HCT116 (cell line): ENCODE results near the gene KRT6C. TPM values are rescaled to one million over a fixed set of nuclear protein-coding genes. Genes with fewer than 3 reads are reported as not detected.

ENCODE experiments used
- ATAC-seq: fragments of 200-7000 bp; cut with Tn5 transposase; 2 replicates; pipeline ENCODE4 v1.9.1; 2020; ENCODE audit warnings: mild to moderate bottlenecking, moderate library complexity
- BruUV-seq: library from RNA; stranded (reverse); fragments of 400-500 nt; replicated peaks from 2 replicates; lab custom pipeline; 2021; lab: Mats Ljungman, UMichigan
- CTCF ChIA-PET: fragments of 300-600 bp; sonication (Branson Sonifier 250); formaldehyde crosslinking; loops from one replicate; lab custom pipeline; 2021; ENCODE audit warnings: antibody characterized with exemption; lab: Charles Lee
- POLR2A ChIA-PET: fragments of 300-600, 350-600 bp; sonication (Branson Sonifier 250); formaldehyde crosslinking; loops from one replicate; lab custom pipeline; 2021; ENCODE audit warnings: antibody characterized with exemption; lab: Charles Lee
- RAD21 ChIA-PET, 2 experiments: fragments of 300-600 bp; sonication (Branson Sonifier 250); formaldehyde crosslinking; loops; one replicate each; lab custom pipeline; 2023; ENCODE audit warnings: low total read pairs in 2 of 2; ENCODE audit not compliant: uncharacterized antibody in 2 of 2, unreplicated experiment in 2 of 2, low non-redundant PET in 1 of 2; lab: Charles Lee
- DNase-seq: peaks from one replicate; pipeline ENCODE4 v3.0.0-alpha.2; 2010; ENCODE audit warnings: low read depth, low spot score
- H2AFZ ChIP-seq: fragments of 200-600 bp; shearing (Covaris generic), sonication (generic); 2 replicates; pipeline ENCODE4 v1.6.1; 2017; ENCODE audit warnings: low read depth, mixed run types, mixed read lengths, antibody characterized with exemption, low read length; ENCODE audit not compliant: poor library complexity, severe bottlenecking
- H3K27ac ChIP-seq: 2 replicates; pipeline ENCODE4 v1.5.1; 2012; ENCODE audit warnings: low read depth, low read length
- H3K27me3 ChIP-seq: fragments of 200-600 bp; sonication (generic); 2 replicates; pipeline ENCODE4 v1.6.1; 2016; ENCODE audit warnings: mixed run types, low read length, mixed read lengths; ENCODE audit not compliant: insufficient read depth
- H3K36me3 ChIP-seq, 2 experiments: fragments of 200-500 bp in 1 of 2; fragments of 200-600 bp in 1 of 2; sonication (Bioruptor generic) in 1 of 2; sonication (generic) in 1 of 2; 2 replicates each; pipeline versions ENCODE4 v1.5.1 to v1.6.1; 2014 to 2016; ENCODE audit warnings: low read length in 2 of 2, inconsistent platforms in 1 of 2, mixed read lengths in 1 of 2, mixed run types in 1 of 2; ENCODE audit not compliant: insufficient read depth in 2 of 2, control insufficient read depth in 1 of 2
- H3K4me1 ChIP-seq, 2 experiments: fragments of 200-600 bp in 1 of 2; sonication (generic) in 1 of 2; 2 replicates each; pipeline versions ENCODE4 v1.5.1 to v1.6.1; 2012 to 2017; ENCODE audit warnings: low read length in 2 of 2, inconsistent platforms in 1 of 2, mild to moderate bottlenecking in 1 of 2, mixed read lengths in 1 of 2, mixed run types in 1 of 2, moderate library complexity in 1 of 2; ENCODE audit not compliant: insufficient read depth in 2 of 2, control insufficient read depth in 1 of 2
- H3K4me2 ChIP-seq: fragments of 200-600 bp; sonication (generic); 2 replicates; pipeline ENCODE4 v1.6.1; 2017; ENCODE audit warnings: mixed run types, low read length, mixed read lengths
- H3K4me3 ChIP-seq, 2 experiments: fragments of 200-600 bp in 1 of 2; sonication (generic) in 1 of 2; replicated peaks in 1 of 2; 2 replicates each; pipeline ENCODE4 v1.5.1; 2011 to 2016; ENCODE audit warnings: low read length in 2 of 2, control low read depth in 1 of 2, low read depth in 1 of 2, mild to moderate bottlenecking in 1 of 2, mixed read lengths in 1 of 2, mixed run types in 1 of 2
- H3K79me2 ChIP-seq: fragments of 200-600 bp; sonication (generic); 2 replicates; pipeline ENCODE4 v1.6.1; 2017; ENCODE audit warnings: mild to moderate bottlenecking, mixed run types, low read length, moderate library complexity, mixed read lengths; ENCODE audit not compliant: insufficient read depth
- H3K9ac ChIP-seq: fragments of 200-600 bp; sonication (generic); 2 replicates; pipeline ENCODE4 v1.6.1; 2016; ENCODE audit warnings: low read length, mixed read lengths
- H3K9me2 ChIP-seq: fragments of 200-600 bp; sonication (generic), shearing (Covaris generic); 2 replicates; pipeline ENCODE4 v1.6.1; 2017; ENCODE audit warnings: mixed run types, mild to moderate bottlenecking, moderate library complexity; ENCODE audit not compliant: insufficient read depth
- H3K9me3 ChIP-seq, 2 experiments: fragments of 200-500 bp in 1 of 2; fragments of 200-600 bp in 1 of 2; sonication (Bioruptor generic) in 1 of 2; sonication (generic) in 1 of 2; 2 replicates each; pipeline ENCODE4 v1.6.1; 2014 to 2017; ENCODE audit warnings: low read length in 2 of 2, mixed read lengths in 2 of 2, inconsistent platforms in 1 of 2, low read depth in 1 of 2, mild to moderate bottlenecking in 1 of 2, mixed run types in 1 of 2, moderate library complexity in 1 of 2; ENCODE audit not compliant: control insufficient read depth in 1 of 2, insufficient read depth in 1 of 2
- H4K20me1 ChIP-seq: fragments of 200-600 bp; sonication (generic), shearing (Covaris generic); 2 replicates; pipeline ENCODE4 v1.6.1; 2017; ENCODE audit warnings: mixed run types, mild to moderate bottlenecking, moderate library complexity; ENCODE audit not compliant: insufficient read depth
- CBX3 ChIP-seq: IDR thresholded peaks from 2 replicates; pipeline ENCODE4 v1.6.1; 2012; ENCODE audit warnings: low read depth
- EGR1 ChIP-seq: IDR thresholded peaks from 2 replicates; pipeline ENCODE4 v1.6.1; 2012; ENCODE audit warnings: low read depth
- EZH2 ChIP-seq: fragments of 200-600 bp; sonication (generic); IDR thresholded peaks from 2 replicates; pipeline ENCODE4 v1.6.1; 2017; ENCODE audit warnings: antibody characterized with exemption, mixed run types
- RAD21 ChIP-seq: IDR thresholded peaks from 2 replicates; pipeline ENCODE4 v1.6.1; 2012; ENCODE audit warnings: low read depth, mild to moderate bottlenecking
- SP1 ChIP-seq: IDR thresholded peaks from 2 replicates; pipeline ENCODE4 v1.6.1; 2012; ENCODE audit warnings: low read depth
- SRF ChIP-seq: IDR thresholded peaks from 2 replicates; pipeline ENCODE4 v1.6.1; 2012; ENCODE audit warnings: low read depth
- TCF7L2 ChIP-seq: IDR thresholded peaks from 2 replicates; pipeline ENCODE4 v1.7.0; 2011; ENCODE audit warnings: borderline replicate concordance, inconsistent platforms; ENCODE audit not compliant: insufficient read depth, insufficient read length; ENCODE audit errors: extremely low read depth
- ZNF274 ChIP-seq: fragments of 200-500 bp; sonication (Bioruptor generic); IDR thresholded peaks from 2 replicates; pipeline ENCODE4 v1.6.1; 2014; ENCODE audit warnings: mild to moderate bottlenecking, low read depth, low read length, inconsistent platforms
- intact Hi-C: fragments of 100-400 bp; cut with micrococcal nuclease; formaldehyde crosslinking; loops from 2 replicates; pipeline ENCODE4 v1.10.0; 2022
- total RNA-seq: library from RNA; stranded (reverse); gene quantifications from one replicate; pipeline ENCODE4 v1.2.1, GENCODE V29; 2021; ENCODE audit not compliant: unreplicated experiment
- TF ChIP-seq, protein P1 (sequence below), 3 experiments: fragments of 200-600 bp in 1 of 3; sonication (generic) in 1 of 3; IDR thresholded peaks in 2 of 3; conservative IDR thresholded peaks in 1 of 3; 2 replicates each; pipeline ENCODE4 v1.5.1; 2012 to 2017; ENCODE audit warnings: low read depth in 2 of 3, low read length in 2 of 3, antibody characterized with exemption in 1 of 3, borderline replicate concordance in 1 of 3, control low read depth in 1 of 3, mild to moderate bottlenecking in 1 of 3, mixed read lengths in 1 of 3, mixed run types in 1 of 3, moderate library complexity in 1 of 3; ENCODE audit not compliant: insufficient read depth in 1 of 3
- TF ChIP-seq, protein P2 (sequence below): IDR thresholded peaks from 2 replicates; pipeline ENCODE4 v1.6.1; 2012; ENCODE audit warnings: low read depth
- TF ChIP-seq, protein P3 (sequence below): IDR thresholded peaks from 2 replicates; pipeline ENCODE4 v1.6.1; 2012

Gene KRT6C
- total RNA-seq, 1 experiment from 2014 or later: not detected

DNA sequence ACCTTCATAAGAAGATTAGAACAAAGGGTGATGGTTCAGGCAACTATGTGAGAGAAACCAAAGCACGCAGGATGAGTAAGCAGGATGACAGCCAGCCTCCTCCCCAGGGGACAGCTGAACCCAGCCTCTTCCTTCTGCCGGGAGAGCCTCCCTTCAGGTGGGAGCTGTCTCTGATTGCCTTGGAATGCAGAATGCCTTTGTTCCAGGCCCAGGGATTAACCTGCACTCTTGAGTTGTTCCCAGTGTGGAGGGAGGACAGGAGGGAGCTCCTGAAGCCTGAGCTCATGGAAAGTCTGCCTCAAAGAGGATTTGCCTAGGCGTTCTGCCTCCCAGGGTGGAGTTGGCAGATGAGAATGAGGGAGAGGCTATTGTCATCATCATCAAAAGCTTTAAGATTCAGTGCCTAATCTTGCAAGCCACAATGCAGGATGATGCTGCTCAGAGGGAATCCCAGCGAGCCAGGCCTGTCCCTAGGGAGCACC is 23.0 kb upstream of the KRT6C start (continued):
- TF ChIP-seq, protein P1, sequence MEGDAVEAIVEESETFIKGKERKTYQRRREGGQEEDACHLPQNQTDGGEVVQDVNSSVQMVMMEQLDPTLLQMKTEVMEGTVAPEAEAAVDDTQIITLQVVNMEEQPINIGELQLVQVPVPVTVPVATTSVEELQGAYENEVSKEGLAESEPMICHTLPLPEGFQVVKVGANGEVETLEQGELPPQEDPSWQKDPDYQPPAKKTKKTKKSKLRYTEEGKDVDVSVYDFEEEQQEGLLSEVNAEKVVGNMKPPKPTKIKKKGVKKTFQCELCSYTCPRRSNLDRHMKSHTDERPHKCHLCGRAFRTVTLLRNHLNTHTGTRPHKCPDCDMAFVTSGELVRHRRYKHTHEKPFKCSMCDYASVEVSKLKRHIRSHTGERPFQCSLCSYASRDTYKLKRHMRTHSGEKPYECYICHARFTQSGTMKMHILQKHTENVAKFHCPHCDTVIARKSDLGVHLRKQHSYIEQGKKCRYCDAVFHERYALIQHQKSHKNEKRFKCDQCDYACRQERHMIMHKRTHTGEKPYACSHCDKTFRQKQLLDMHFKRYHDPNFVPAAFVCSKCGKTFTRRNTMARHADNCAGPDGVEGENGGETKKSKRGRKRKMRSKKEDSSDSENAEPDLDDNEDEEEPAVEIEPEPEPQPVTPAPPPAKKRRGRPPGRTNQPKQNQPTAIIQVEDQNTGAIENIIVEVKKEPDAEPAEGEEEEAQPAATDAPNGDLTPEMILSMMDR (IDR thresholded peaks at IDR 0.05 in 2 of 3, conservative IDR thresholded peaks at IDR 0.05 in 1 of 3; ENCODE audit: borderline replicate concordance in 1 of 3, insufficient read depth in 1 of 3, low read depth in 2 of 3, low read length in 2 of 3): no peak
- TF ChIP-seq TCF7L2 (peak; percentile 31), RAD21 (no peak)
- TF ChIP-seq, protein P2, sequence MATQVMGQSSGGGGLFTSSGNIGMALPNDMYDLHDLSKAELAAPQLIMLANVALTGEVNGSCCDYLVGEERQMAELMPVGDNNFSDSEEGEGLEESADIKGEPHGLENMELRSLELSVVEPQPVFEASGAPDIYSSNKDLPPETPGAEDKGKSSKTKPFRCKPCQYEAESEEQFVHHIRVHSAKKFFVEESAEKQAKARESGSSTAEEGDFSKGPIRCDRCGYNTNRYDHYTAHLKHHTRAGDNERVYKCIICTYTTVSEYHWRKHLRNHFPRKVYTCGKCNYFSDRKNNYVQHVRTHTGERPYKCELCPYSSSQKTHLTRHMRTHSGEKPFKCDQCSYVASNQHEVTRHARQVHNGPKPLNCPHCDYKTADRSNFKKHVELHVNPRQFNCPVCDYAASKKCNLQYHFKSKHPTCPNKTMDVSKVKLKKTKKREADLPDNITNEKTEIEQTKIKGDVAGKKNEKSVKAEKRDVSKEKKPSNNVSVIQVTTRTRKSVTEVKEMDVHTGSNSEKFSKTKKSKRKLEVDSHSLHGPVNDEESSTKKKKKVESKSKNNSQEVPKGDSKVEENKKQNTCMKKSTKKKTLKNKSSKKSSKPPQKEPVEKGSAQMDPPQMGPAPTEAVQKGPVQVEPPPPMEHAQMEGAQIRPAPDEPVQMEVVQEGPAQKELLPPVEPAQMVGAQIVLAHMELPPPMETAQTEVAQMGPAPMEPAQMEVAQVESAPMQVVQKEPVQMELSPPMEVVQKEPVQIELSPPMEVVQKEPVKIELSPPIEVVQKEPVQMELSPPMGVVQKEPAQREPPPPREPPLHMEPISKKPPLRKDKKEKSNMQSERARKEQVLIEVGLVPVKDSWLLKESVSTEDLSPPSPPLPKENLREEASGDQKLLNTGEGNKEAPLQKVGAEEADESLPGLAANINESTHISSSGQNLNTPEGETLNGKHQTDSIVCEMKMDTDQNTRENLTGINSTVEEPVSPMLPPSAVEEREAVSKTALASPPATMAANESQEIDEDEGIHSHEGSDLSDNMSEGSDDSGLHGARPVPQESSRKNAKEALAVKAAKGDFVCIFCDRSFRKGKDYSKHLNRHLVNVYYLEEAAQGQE: no peak

DNA sequence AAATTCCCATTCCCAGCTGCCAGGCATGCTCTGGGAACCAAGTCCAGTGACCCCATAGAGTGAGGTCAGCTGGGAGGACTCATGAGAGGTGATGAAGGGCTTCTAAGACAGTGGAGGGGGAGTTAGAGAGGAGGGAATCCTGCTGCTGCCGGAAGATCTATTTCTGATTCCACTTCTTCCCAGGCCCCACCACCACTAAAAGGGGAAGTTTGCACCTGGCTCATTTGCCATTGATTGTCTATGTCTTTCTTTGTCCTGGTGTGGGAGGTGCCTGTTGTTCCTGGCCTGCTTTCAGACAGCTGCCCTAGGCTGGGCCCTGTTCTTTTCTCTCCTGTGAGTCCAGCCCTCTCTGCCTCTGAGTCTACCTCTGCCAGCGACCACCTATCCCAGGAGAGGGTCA is 22.4 kb upstream of the KRT6C start:
- peak; percentile 64 for ATAC-seq
- H3K9me2 ChIP-seq: no peaks in the 10 kb centered on the region
- H4K20me1 ChIP-seq: no peaks in the 10 kb centered on the region
- peak overlapping the region; percentile 80 for H3K27ac ChIP-seq
- peaks cover 29 to 72% of the 10 kb centered on the region in 2 experiments for H3K4me1 ChIP-seq
- BruUV-seq: no TSS peak
- peak overlapping the region; percentile 73 for H3K4me2 ChIP-seq
- no peak overlapping the region for H2AFZ ChIP-seq
- TF ChIP-seq, protein P3, sequence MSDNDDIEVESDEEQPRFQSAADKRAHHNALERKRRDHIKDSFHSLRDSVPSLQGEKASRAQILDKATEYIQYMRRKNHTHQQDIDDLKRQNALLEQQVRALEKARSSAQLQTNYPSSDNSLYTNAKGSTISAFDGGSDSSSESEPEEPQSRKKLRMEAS: no peak
- TF ChIP-seq, protein P1 (IDR thresholded peaks at IDR 0.05 in 2 of 3, conservative IDR thresholded peaks at IDR 0.05 in 1 of 3; ENCODE audit: borderline replicate concordance in 1 of 3, insufficient read depth in 1 of 3, low read depth in 2 of 3, low read length in 2 of 3): no peak
- TF ChIP-seq EGR1 (no peak), SRF (no peak), TCF7L2 (no peak), CBX3 (no peak), SP1 (no peak), EZH2 (no peak), ZNF274 (no peak)
- TF ChIP-seq, protein P2: no peak
- POLR2A ChIA-PET: no interaction called here
- intact Hi-C loops: no loop called here
- H3K36me3 ChIP-seq: no peaks in the 10 kb centered on the region
- CTCF ChIA-PET: no interaction called here
- peak overlapping the region; percentile 59 for H3K9ac ChIP-seq
- DNase-seq: no peak
- H3K79me2 ChIP-seq: no peaks in the 10 kb centered on the region
- no peaks in the 10 kb centered on the region for H3K27me3 ChIP-seq
- peak overlapping the region in 1 of 2 experiments; percentile 30; a peak in 1 of 4 replicates for H3K4me3 ChIP-seq
- RAD21 ChIA-PET: no interaction called here
- H3K9me3 ChIP-seq: no peaks in the 10 kb centered on the region
